H1 (cell line): ENCODE results near the gene TP53BP2. TPM values are rescaled to one million over a fixed set of nuclear protein-coding genes. Genes with fewer than 3 reads are reported as not detected.

Experiments used
- CTCF ChIA-PET: fragments of 300-600 bp; sonication (Branson Sonifier 250); formaldehyde crosslinking; loops from one replicate; lab custom pipeline; 2021; ENCODE audit not compliant: partially characterized antibody; lab: Charles Lee
- POLR2A ChIA-PET: fragments of 300-600 bp; sonication (Branson Sonifier 250); formaldehyde crosslinking; loops from one replicate; lab custom pipeline; 2021; ENCODE audit warnings: inconsistent platforms; ENCODE audit not compliant: partially characterized antibody; lab: Charles Lee
- DNase-seq, 2 experiments: peaks; one replicate each; pipeline versions ENCODE4 v3.0.0 to v3.0.0-alpha.2; 2010 to 2022; ENCODE audit warnings: low spot score in 2 of 2, low read depth in 1 of 2, mixed read lengths in 1 of 2
- FAIRE-seq: peaks from 2 replicates; lab custom pipeline; 2011; peaks lifted over from hg19 to GRCh38; lab: Jason Lieb, UNC
- H2AFZ ChIP-seq: 2 replicates; pipeline ENCODE4 v1.8.1; 2012; ENCODE audit warnings: low read length, inconsistent platforms
- H2AK5ac ChIP-seq: 2 replicates; pipeline ENCODE4 v1.6.1; 2013; ENCODE audit warnings: low read depth, low read length
- H2BK120ac ChIP-seq: replicated peaks from 2 replicates; pipeline ENCODE3; 2013; ENCODE audit warnings: low read depth, low read length, inconsistent platforms
- H2BK12ac ChIP-seq: 2 replicates; pipeline ENCODE4 v1.6.1; 2013; ENCODE audit warnings: low read depth, low read length
- H2BK15ac ChIP-seq: 2 replicates; pipeline ENCODE4 v1.6.1; 2013; ENCODE audit warnings: low read length
- H2BK20ac ChIP-seq: 2 replicates; pipeline ENCODE4 v1.6.1; 2013; ENCODE audit warnings: low read length
- H2BK5ac ChIP-seq: 2 replicates; pipeline ENCODE4 v1.6.1; 2013; ENCODE audit warnings: low read depth, low read length
- H3K14ac ChIP-seq: 2 replicates; pipeline ENCODE4 v1.6.1; 2013; ENCODE audit warnings: inconsistent platforms; ENCODE audit not compliant: insufficient read length
- H3K18ac ChIP-seq: 2 replicates; pipeline ENCODE4 v1.6.1; 2013; ENCODE audit warnings: low read length; ENCODE audit errors: extremely low read depth
- H3K23ac ChIP-seq: 2 replicates; pipeline ENCODE4 v1.6.1; 2013; ENCODE audit warnings: inconsistent platforms; ENCODE audit not compliant: insufficient read length
- H3K23me2 ChIP-seq: 2 replicates; pipeline ENCODE4 v1.6.1; 2013; ENCODE audit warnings: low read depth, low read length
- H3K27ac ChIP-seq: 2 replicates; pipeline ENCODE4 v1.6.1; 2011; ENCODE audit warnings: low read depth, low read length, inconsistent platforms
- H3K27me3 ChIP-seq, 4 experiments: replicated peaks in 1 of 4; 1 replicate in 1 of 4; 2 replicates in 3 of 4; pipeline versions ENCODE4 v1.6.1 to v1.8.1; 2011 to 2013; ENCODE audit warnings: low read length in 3 of 4, mild to moderate bottlenecking in 3 of 4, inconsistent platforms in 2 of 4, mixed read lengths in 2 of 4, moderate library complexity in 1 of 4; ENCODE audit not compliant: control insufficient read depth in 3 of 4, insufficient read depth in 3 of 4; ENCODE audit errors: extremely low read depth in 1 of 4
- H3K36me3 ChIP-seq, 4 experiments: 2 replicates each; pipeline versions ENCODE4 v1.6.1 to v1.8.1; 2011 to 2013; ENCODE audit warnings: mild to moderate bottlenecking in 4 of 4, low read length in 3 of 4, moderate library complexity in 2 of 4, control low read depth in 1 of 4, inconsistent platforms in 1 of 4; ENCODE audit not compliant: insufficient read depth in 4 of 4, control insufficient read depth in 2 of 4
- H3K4ac ChIP-seq: replicated peaks from 2 replicates; pipeline ENCODE3; 2013; ENCODE audit warnings: low read length, low read depth, mixed read lengths, inconsistent platforms; ENCODE audit not compliant: insufficient read length
- H3K4me1 ChIP-seq, 4 experiments: replicated peaks in 1 of 4; 1 replicate in 1 of 4; 2 replicates in 3 of 4; pipeline versions ENCODE4 v1.6.1 to v1.8.1; 2011 to 2013; ENCODE audit warnings: low read length in 3 of 4, inconsistent platforms in 2 of 4, mixed read lengths in 1 of 4; ENCODE audit not compliant: insufficient read depth in 4 of 4, control insufficient read depth in 3 of 4
- H3K4me2 ChIP-seq, 2 experiments: 2 replicates each; pipeline versions ENCODE4 v1.6.1 to v1.8.1; 2011 to 2013; ENCODE audit warnings: low read depth in 2 of 2, low read length in 2 of 2, control low read depth in 1 of 2, inconsistent platforms in 1 of 2, mild to moderate bottlenecking in 1 of 2; ENCODE audit not compliant: insufficient read depth in 1 of 2
- H3K4me3 ChIP-seq, 4 experiments: fragments of 200-600, 300-600 bp in 1 of 4; sonication (generic), shearing (Covaris generic), sonication (Bioruptor Twin) in 1 of 4; 2 replicates each; pipeline versions ENCODE4 v1.5.1 to v1.8.1; 2011 to 2016; ENCODE audit warnings: low read length in 4 of 4, low read depth in 3 of 4, control low read depth in 2 of 4, inconsistent platforms in 2 of 4, mild to moderate bottlenecking in 2 of 4, mixed read lengths in 1 of 4, moderate library complexity in 1 of 4; ENCODE audit not compliant: insufficient read depth in 2 of 4; ENCODE audit errors: extremely low read depth in 1 of 4
- H3K56ac ChIP-seq: replicated peaks from 2 replicates; pipeline ENCODE3; 2013; ENCODE audit warnings: low read depth, mild to moderate bottlenecking, mixed read lengths, low read length, inconsistent platforms; ENCODE audit not compliant: insufficient read length
- H3K79me1 ChIP-seq: 2 replicates; pipeline ENCODE4 v1.6.1; 2013; ENCODE audit warnings: low read depth, low read length, control low read depth
- H3K79me2 ChIP-seq, 2 experiments: 2 replicates each; pipeline versions ENCODE4 v1.6.1 to v1.8.1; 2012 to 2013; ENCODE audit warnings: low read length in 2 of 2, mild to moderate bottlenecking in 2 of 2, inconsistent platforms in 1 of 2; ENCODE audit not compliant: insufficient read depth in 2 of 2, control insufficient read depth in 1 of 2
- H3K9ac ChIP-seq, 4 experiments: replicated peaks in 1 of 4; 1 replicate in 1 of 4; 2 replicates in 3 of 4; pipeline versions ENCODE4 v1.6.1 to v1.8.1; 2011 to 2013; ENCODE audit warnings: low read depth in 3 of 4, low read length in 3 of 4, control low read depth in 2 of 4, mild to moderate bottlenecking in 2 of 4, moderate library complexity in 2 of 4, inconsistent platforms in 1 of 4; ENCODE audit errors: extremely low read depth in 1 of 4
- H3K9me3 ChIP-seq, 2 experiments: 2 replicates each; pipeline versions ENCODE4 v1.6.1 to v1.8.1; 2012 to 2013; ENCODE audit warnings: mild to moderate bottlenecking in 2 of 2, moderate library complexity in 2 of 2, control low read depth in 1 of 2, inconsistent platforms in 1 of 2, low read depth in 1 of 2, low read length in 1 of 2, mixed read lengths in 1 of 2; ENCODE audit not compliant: insufficient read depth in 2 of 2
- H4K20me1 ChIP-seq, 2 experiments: replicated peaks in 1 of 2; 2 replicates each; pipeline versions ENCODE3 to v1.8.1; 2011 to 2013; ENCODE audit warnings: inconsistent platforms in 2 of 2, low read length in 2 of 2, mild to moderate bottlenecking in 1 of 2; ENCODE audit not compliant: insufficient read depth in 2 of 2, control insufficient read depth in 1 of 2
- H4K5ac ChIP-seq: 2 replicates; pipeline ENCODE4 v1.6.1; 2013; ENCODE audit warnings: low read length, low read depth, mixed read lengths, inconsistent platforms; ENCODE audit not compliant: insufficient read length
- H4K8ac ChIP-seq: 2 replicates; pipeline ENCODE4 v1.8.0; 2013; ENCODE audit warnings: mild to moderate bottlenecking, moderate library complexity, low read length, inconsistent platforms; ENCODE audit not compliant: insufficient read depth; ENCODE audit errors: extremely low read depth
- H4K91ac ChIP-seq: replicated peaks from 2 replicates; pipeline ENCODE3; 2013; ENCODE audit warnings: low read length, mixed read lengths, inconsistent platforms; ENCODE audit not compliant: insufficient read length
- FOSL1 ChIP-seq: IDR thresholded peaks from 2 replicates; pipeline ENCODE4 v1.6.1; 2011; ENCODE audit warnings: mild to moderate bottlenecking, low read depth, low read length, moderate library complexity; ENCODE audit not compliant: insufficient read depth
- KDM4A ChIP-seq: IDR thresholded peaks from one replicate; pipeline ENCODE4 v1.7.1; 2012; ENCODE audit warnings: low read depth, mild to moderate bottlenecking, moderate library complexity, low read length, inconsistent platforms; ENCODE audit not compliant: severe bottlenecking
- NRF1 ChIP-seq: IDR thresholded peaks from 2 replicates; pipeline ENCODE4 v1.6.1; 2011; ENCODE audit warnings: mild to moderate bottlenecking, low read depth, low read length, improper control_type of control experiment
- PHF8 ChIP-seq: fragments of 200-600 bp; sonication (generic); conservative IDR thresholded peaks from 2 replicates; pipeline ENCODE4 v1.7.1; 2012; ENCODE audit warnings: low read depth, mild to moderate bottlenecking, inconsistent platforms, low read length, moderate library complexity
- RBBP5 ChIP-seq: IDR thresholded peaks from 2 replicates; pipeline ENCODE4 v1.7.1; 2012; ENCODE audit warnings: low read depth, mild to moderate bottlenecking, inconsistent platforms, low read length, moderate library complexity, borderline replicate concordance
- SIN3A ChIP-seq, 2 experiments: IDR thresholded peaks in 1 of 2; conservative IDR thresholded peaks in 1 of 2; 2 replicates each; pipeline ENCODE4 v1.6.1; 2011 to 2012; ENCODE audit warnings: low read length in 2 of 2, improper control_type of control experiment in 1 of 2, low read depth in 1 of 2, mild to moderate bottlenecking in 1 of 2
- SUZ12 ChIP-seq: fragments of 200-600 bp; sonication (generic); IDR thresholded peaks from 2 replicates; pipeline ENCODE4 v1.6.1; 2012; ENCODE audit warnings: mild to moderate bottlenecking, inconsistent platforms, low read length, moderate library complexity, mixed read lengths
- TBP ChIP-seq: IDR thresholded peaks from 2 replicates; pipeline ENCODE4 v1.6.1; 2011; ENCODE audit warnings: low read depth, low read length, improper control_type of control experiment
- WGBS, 2 experiments: shearing (Covaris generic) in 1 of 2; methylation state at CpG; one replicate each; pipeline versions ENCODE4 v1.1.6 to v1.1.7; 2013 to 2015; ENCODE audit warnings: low lambda C conversion rate in 2 of 2, mixed read lengths in 2 of 2, inconsistent platforms in 1 of 2, low coverage in 1 of 2, missing lambda C conversion rate in 1 of 2; ENCODE audit not compliant: insufficient replicate concordance in 2 of 2, insufficient coverage in 1 of 2, insufficient read length in 1 of 2; ENCODE audit errors: extremely low coverage in 1 of 2, missing lambda C conversion rate in 1 of 2; 5-methylcytosine and 5-hydroxymethylcytosine counted together
- polyA plus RNA-seq, 7 experiments: library from polyadenylated mRNA; depleted of rRNA in 3 of 7; stranded (reverse) in 5 of 7; unstranded in 2 of 7; fragments of >200 nt in 5 of 7; fragments of 200-250 nt in 2 of 7; gene quantifications; 1 replicate in 5 of 7; 2 replicates in 1 of 7; 4 replicates in 1 of 7; pipeline versions ENCODE4 v1.2.1 to v1.2.3, GENCODE V29; 2011 to 2013; ENCODE audit warnings: missing spikeins in 2 of 7, mixed read lengths in 2 of 7
- total RNA-seq: library from RNA; stranded (reverse); fragmentation: NEBNext Ultra II Directional; extraction: Animal tissue kit (Norgen Biotek cat#: 25700); gene quantifications from 2 replicates; pipeline ENCODE4 v1.2.1, GENCODE V29; 2021
- TF ChIP-seq, protein P1 (sequence below): IDR thresholded peaks from 2 replicates; pipeline ENCODE4 v1.6.1; 2012; ENCODE audit warnings: inconsistent platforms

The TP53BP2 gene
- total and polyA plus RNA-seq, 2 of the 8 experiments (the other 6 are each of a cell fraction or from before 2014, with no cell fraction given) = 18.0 to 38.7 TPM

DNA sequence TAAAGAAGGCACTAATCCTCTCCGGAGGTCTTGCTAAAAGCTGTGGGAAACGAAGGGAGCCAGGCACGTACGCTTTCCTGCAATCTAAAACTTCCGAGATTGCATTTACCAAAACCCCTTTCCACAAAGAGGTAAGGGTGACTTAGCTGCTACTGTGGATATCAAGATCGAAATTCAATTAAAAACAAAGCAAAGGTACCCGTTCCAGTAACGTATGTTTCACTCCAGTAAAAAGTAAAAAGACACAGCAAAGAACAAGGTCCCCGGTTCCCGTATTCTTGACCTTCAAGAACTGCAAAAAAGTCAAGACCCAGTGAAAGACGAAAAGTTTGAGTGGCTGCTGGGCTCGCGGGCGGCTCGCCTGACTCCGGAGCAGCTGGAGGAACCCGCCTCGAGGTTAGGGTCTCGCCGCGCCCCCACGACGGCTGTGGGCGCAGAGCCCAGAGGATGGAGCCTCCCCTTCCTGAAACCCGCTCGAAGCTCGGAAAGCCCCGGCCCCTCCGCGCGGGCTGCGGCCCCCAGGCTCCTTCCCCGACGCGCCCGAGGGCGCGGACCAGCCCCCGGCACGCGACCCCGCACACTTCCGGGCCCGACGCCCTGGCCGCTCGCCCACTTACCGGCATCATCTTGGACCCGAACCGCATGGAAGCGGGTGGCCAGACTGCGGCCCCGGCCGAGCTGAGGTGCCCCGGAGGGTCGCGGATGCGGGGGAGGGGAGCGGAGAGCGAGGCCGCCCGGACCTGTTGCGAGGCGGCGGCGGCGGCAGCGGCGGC is 524 bp downstream of the TP53BP2 start:
- Histone ChIP-seq H2BK12ac (no peak overlapping the region), H4K8ac (peak overlapping the region; percentile 97), H3K14ac (no peak overlapping the region), H3K27ac (peak overlapping the region; percentile 90), H3K36me3 (no peaks in the 10 kb centered on the region), H4K5ac (peak overlapping the region; percentile 96), H3K79me2 (peaks cover 10 to 50% of the 10 kb centered on the region in 2 experiments; a peak in 3 of 4 replicates), H3K9me3 (no peaks in the 10 kb centered on the region), H2BK15ac (no peak overlapping the region), H3K4me3 (peak overlapping the region; percentile 86 to 92 (median 88)), H4K91ac (peak overlapping the region; percentile 61), H3K27me3 (no peaks in the 10 kb centered on the region; a peak in 1 of 7 replicates), H2AK5ac (no peak overlapping the region), H3K23ac (no peak overlapping the region), H3K79me1 (no peaks in the 10 kb centered on the region), H2BK5ac (peak overlapping the region; percentile 58; the same call in 1 of the 2 replicates), H3K4me2 (peak overlapping the region; percentile 77 to 91), H3K4me1 (no peaks in the 10 kb centered on the region; a peak in 4 of 7 replicates), H3K56ac (peak overlapping the region; percentile 88), H3K18ac (peak overlapping the region; percentile 71; the same call in 1 of the 2 replicates), H3K9ac (peak overlapping the region; percentile 82 to 98 (median 88)), H3K4ac (no peak overlapping the region), H4K20me1 (peaks cover 4 to 10% of the 10 kb centered on the region in 2 experiments), H3K23me2 (peaks cover 3% of the 10 kb centered on the region; the same call in 1 of the 2 replicates), H2BK120ac (peak overlapping the region; percentile 58), H2BK20ac (no peak overlapping the region), H2AFZ (no peak overlapping the region)
- TF ChIP-seq PHF8 (peak; percentile 68), SIN3A (conservative IDR thresholded peaks at IDR 0.05 in 1 of 2, IDR thresholded peaks at IDR 0.05 in 1 of 2; ENCODE audit: low read depth in 1 of 2, low read length in 2 of 2) (0 out of 4 replicates have a peak, but pooled peaks of 1 of the 2 experiments have one; percentile 47), RBBP5 (peak; percentile 62; the same call in 1 of the 2 replicates), KDM4A (peak; percentile 73), FOSL1 (no peak), NRF1 (no peak), TBP (no peak), SUZ12 (no peak)
- TF ChIP-seq, protein P1, sequence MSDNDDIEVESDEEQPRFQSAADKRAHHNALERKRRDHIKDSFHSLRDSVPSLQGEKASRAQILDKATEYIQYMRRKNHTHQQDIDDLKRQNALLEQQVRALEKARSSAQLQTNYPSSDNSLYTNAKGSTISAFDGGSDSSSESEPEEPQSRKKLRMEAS = peak; percentile 52; the same call in 1 of the 2 replicates
- ChIA-PET CTCF (interaction anchor here (0.7 to 1.6 kb wide), 4 partner anchors 13 to 34 kb away, joined by 3 to 7 read pairs (median 3); no protein-coding TSS in a partner anchor), POLR2A (interaction anchor here (1.1 to 3.1 kb wide), 20 partner anchors 8 to 513 kb away, joined by 3 to 28 read pairs (median 7); partner anchors contain the start of gene CAPN2)
- no peak for DNase-seq
- no peak for FAIRE-seq
- 3% methylated on average over 53 of the region's 69 CpGs; no CpG with 5 or more reads in 1 of the 2 experiments for WGBS, 2 experiments
